Measurements from ENCODE around the gene OR9A4. TPM values are rescaled to one million over a fixed set of nuclear protein-coding genes. Genes with fewer than 3 reads are reported as not detected.

The OR9A4 gene
- total and polyA plus RNA-seq, 10 of the 15 experiments (the other 5 are each of a cell fraction or from before 2014, with no cell fraction given): not detected

DNA sequence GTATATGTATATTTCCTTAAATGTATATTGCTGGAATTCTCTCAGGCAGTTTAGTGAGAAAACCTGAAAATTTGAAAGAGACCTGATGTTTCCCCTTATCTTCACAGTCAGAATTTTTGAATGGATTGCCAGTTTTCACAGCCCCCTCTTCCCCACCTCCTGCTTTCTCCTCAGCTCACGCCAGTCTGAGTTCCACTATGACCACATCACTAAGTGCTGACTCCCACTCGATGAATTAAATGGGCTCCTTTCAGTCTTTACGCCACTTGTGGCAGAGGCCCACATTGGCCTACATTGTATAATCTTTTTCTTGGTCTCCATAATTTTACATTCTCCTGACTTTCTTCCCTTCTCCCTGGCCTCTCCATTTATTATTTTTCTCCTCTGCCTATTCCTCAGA, 33.7 kb downstream of the OR9A4 start:
- TF ChIP-seq TBL1XR1 (IDR thresholded peaks at IDR 0.05; ENCODE audit: low read depth, low read length) (no peak), ZNF217 (IDR thresholded peaks at IDR 0.05) (no peak), SPI1 (IDR thresholded peaks at IDR 0.05; ENCODE audit: borderline replicate concordance, insufficient read depth, low read depth, low read length) (no peak), BCL11A (IDR thresholded peaks at IDR 0.05; ENCODE audit: low read depth, low read length) (no peak), GATAD2B (conservative IDR thresholded peaks at IDR 0.05; ENCODE audit: low read depth) (no peak), EGR1 (IDR thresholded peaks at IDR 0.05; ENCODE audit: borderline replicate concordance in 1 of 2, low read depth in 2 of 2, low read length in 2 of 2) (no peak), RBBP5 (conservative IDR thresholded peaks at IDR 0.05) (no peak), POLR2AphosphoS2 (IDR thresholded peaks at IDR 0.05; ENCODE audit: low read depth, low read length) (no peak), TCF12 (IDR thresholded peaks at IDR 0.05; ENCODE audit: low read depth, low read length) (no peak), JUND (IDR thresholded peaks at IDR 0.05; ENCODE audit: low read depth, low read length) (no peak)
- TF ChIP-seq, protein P1, sequence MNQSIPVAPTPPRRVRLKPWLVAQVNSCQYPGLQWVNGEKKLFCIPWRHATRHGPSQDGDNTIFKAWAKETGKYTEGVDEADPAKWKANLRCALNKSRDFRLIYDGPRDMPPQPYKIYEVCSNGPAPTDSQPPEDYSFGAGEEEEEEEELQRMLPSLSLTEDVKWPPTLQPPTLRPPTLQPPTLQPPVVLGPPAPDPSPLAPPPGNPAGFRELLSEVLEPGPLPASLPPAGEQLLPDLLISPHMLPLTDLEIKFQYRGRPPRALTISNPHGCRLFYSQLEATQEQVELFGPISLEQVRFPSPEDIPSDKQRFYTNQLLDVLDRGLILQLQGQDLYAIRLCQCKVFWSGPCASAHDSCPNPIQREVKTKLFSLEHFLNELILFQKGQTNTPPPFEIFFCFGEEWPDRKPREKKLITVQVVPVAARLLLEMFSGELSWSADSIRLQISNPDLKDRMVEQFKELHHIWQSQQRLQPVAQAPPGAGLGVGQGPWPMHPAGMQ (IDR thresholded peaks at IDR 0.05; ENCODE audit: borderline replicate concordance): no peak
- TF ChIP-seq, protein P2, sequence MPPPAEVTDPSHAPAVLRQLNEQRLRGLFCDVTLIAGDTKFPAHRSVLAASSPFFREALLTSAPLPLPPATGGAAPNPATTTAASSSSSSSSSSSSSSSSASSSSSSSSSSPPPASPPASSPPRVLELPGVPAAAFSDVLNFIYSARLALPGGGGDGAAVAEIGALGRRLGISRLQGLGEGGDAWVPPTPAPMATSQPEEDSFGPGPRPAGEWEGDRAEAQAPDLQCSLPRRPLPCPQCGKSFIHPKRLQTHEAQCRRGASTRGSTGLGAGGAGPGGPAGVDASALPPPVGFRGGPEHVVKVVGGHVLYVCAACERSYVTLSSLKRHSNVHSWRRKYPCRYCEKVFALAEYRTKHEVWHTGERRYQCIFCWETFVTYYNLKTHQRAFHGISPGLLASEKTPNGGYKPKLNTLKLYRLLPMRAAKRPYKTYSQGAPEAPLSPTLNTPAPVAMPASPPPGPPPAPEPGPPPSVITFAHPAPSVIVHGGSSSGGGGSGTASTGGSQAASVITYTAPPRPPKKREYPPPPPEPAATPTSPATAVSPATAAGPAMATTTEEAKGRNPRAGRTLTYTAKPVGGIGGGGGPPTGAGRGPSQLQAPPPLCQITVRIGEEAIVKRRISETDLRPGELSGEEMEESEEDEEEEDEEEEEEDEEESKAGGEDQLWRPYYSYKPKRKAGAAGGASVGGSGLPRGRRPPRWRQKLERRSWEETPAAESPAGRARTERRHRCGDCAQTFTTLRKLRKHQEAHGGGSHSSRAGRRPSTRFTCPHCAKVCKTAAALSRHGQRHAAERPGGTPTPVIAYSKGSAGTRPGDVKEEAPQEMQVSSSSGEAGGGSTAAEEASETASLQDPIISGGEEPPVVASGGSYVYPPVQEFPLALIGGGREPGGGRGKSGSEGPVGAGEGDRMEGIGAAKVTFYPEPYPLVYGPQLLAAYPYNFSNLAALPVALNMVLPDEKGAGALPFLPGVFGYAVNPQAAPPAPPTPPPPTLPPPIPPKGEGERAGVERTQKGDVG (CRISPR knock-in tag; IDR thresholded peaks at IDR 0.05): no peak
- TF ChIP-seq, protein P3, sequence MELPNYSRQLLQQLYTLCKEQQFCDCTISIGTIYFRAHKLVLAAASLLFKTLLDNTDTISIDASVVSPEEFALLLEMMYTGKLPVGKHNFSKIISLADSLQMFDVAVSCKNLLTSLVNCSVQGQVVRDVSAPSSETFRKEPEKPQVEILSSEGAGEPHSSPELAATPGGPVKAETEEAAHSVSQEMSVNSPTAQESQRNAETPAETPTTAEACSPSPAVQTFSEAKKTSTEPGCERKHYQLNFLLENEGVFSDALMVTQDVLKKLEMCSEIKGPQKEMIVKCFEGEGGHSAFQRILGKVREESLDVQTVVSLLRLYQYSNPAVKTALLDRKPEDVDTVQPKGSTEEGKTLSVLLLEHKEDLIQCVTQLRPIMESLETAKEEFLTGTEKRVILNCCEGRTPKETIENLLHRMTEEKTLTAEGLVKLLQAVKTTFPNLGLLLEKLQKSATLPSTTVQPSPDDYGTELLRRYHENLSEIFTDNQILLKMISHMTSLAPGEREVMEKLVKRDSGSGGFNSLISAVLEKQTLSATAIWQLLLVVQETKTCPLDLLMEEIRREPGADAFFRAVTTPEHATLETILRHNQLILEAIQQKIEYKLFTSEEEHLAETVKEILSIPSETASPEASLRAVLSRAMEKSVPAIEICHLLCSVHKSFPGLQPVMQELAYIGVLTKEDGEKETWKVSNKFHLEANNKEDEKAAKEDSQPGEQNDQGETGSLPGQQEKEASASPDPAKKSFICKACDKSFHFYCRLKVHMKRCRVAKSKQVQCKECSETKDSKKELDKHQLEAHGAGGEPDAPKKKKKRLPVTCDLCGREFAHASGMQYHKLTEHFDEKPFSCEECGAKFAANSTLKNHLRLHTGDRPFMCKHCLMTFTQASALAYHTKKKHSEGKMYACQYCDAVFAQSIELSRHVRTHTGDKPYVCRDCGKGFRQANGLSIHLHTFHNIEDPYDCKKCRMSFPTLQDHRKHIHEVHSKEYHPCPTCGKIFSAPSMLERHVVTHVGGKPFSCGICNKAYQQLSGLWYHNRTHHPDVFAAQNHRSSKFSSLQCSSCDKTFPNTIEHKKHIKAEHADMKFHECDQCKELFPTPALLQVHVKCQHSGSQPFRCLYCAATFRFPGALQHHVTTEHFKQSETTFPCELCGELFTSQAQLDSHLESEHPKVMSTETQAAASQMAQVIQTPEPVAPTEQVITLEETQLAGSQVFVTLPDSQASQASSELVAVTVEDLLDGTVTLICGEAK (IDR thresholded peaks at IDR 0.05; ENCODE audit: borderline replicate concordance): no peak
- TF ChIP-seq, protein P4, sequence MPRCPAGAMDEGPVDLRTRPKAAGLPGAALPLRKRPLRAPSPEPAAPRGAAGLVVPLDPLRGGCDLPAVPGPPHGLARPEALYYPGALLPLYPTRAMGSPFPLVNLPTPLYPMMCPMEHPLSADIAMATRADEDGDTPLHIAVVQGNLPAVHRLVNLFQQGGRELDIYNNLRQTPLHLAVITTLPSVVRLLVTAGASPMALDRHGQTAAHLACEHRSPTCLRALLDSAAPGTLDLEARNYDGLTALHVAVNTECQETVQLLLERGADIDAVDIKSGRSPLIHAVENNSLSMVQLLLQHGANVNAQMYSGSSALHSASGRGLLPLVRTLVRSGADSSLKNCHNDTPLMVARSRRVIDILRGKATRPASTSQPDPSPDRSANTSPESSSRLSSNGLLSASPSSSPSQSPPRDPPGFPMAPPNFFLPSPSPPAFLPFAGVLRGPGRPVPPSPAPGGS (IDR thresholded peaks at IDR 0.05; ENCODE audit: borderline replicate concordance, insufficient read depth, low read depth, low read length, poor library complexity, severe bottlenecking): no peak
- ATAC-seq (no peak), FAIRE-seq (no peak), DNase-seq (ENCODE audit: low read depth, low spot score) (no peak)
- Histone ChIP-seq H3K4me2 (ENCODE audit: control insufficient read depth, insufficient read depth) (no peak overlapping the region), H4K20me1 (ENCODE audit: control insufficient read depth, insufficient read depth) (no peaks in the 10 kb centered on the region), H3K36me3 (ENCODE audit: control insufficient read depth in 2 of 2, insufficient read depth in 2 of 2, low read length in 1 of 2) (no peaks in the 10 kb centered on the region), H3K4me1 (ENCODE audit: control insufficient read depth, insufficient read depth, low read length) (no peaks in the 10 kb centered on the region), H3K9ac (ENCODE audit: control insufficient read depth, insufficient read depth, low read length) (no peak overlapping the region), H3K27me3 (replicated peaks in 1 of 2; ENCODE audit: control insufficient read depth in 2 of 2, insufficient read depth in 2 of 2, low read length in 1 of 2) (no peaks in the 10 kb centered on the region), H2AFZ (ENCODE audit: control insufficient read depth, low read depth, low read length) (no peak overlapping the region), H3K27ac (ENCODE audit: control insufficient read depth, insufficient read depth) (no peak overlapping the region), H3K9me3 (replicated peaks; ENCODE audit: control insufficient read depth, insufficient read depth, low read length) (no peaks in the 10 kb centered on the region), H3K4me3 (no peak overlapping the region), H3K79me2 (ENCODE audit: control insufficient read depth, insufficient read depth, low read length) (no peaks in the 10 kb centered on the region)
- intact Hi-C loops (cut with micrococcal nuclease; ENCODE audit: unreplicated experiment): no loop called here
- POLR2A ChIA-PET: no interaction called here
- no TSS peak for BruUV-seq (replicated peaks)
- SMC1A ChIA-PET (ENCODE audit: uncharacterized antibody, unreplicated experiment): no interaction called here
- RAD21 ChIA-PET (ENCODE audit: unreplicated experiment): no interaction called here
- in situ Hi-C loops (cut with MboI): no loop called here
- 26% methylated on average over 3 of the region's 3 CpGs for WGBS (ENCODE audit: insufficient coverage, insufficient replicate concordance, low lambda C conversion rate, missing lambda C conversion rate)
- CTCF ChIA-PET: interaction anchor here (0.6 to 1.5 kb wide), 2 partner anchors 26 to 341 kb away, joined by 4 read pairs; no protein-coding TSS in a partner anchor

All from GM12878 (cell line).